Transverse colon (tissue), 4 donors: Measurements from ENCODE around the gene NID2. TPM values are rescaled to one million over a fixed set of nuclear protein-coding genes. Genes with fewer than 3 reads are reported as not detected.

Source experiments
- DNase-seq: peaks from one replicate; pipeline ENCODE4 v3.0.0-alpha.2; 2019
- H3K27ac ChIP-seq, 4 donors: fragments of 200-600 bp; sonication (generic); 2 replicates each; pipeline ENCODE4 v1.5.1; 2016 to 2018; ENCODE audit warnings: inconsistent platforms in 4 of 4
- H3K27me3 ChIP-seq: fragments of 200-600 bp; sonication (generic); 2 replicates; pipeline ENCODE4 v1.5.1; 2017; ENCODE audit warnings: inconsistent platforms
- H3K36me3 ChIP-seq, 4 donors: fragments of 200-600 bp; sonication (generic); 2 replicates each; pipeline ENCODE4 v1.5.1; 2017 to 2019; ENCODE audit warnings: inconsistent platforms in 4 of 4
- H3K4me1 ChIP-seq, 4 donors: fragments of 200-600 bp; sonication (generic); 2 replicates each; pipeline ENCODE4 v1.5.1; 2017 to 2020; ENCODE audit warnings: inconsistent platforms in 4 of 4
- H3K4me3 ChIP-seq, 4 donors: fragments of 200-600 bp; sonication (generic); 1 replicate in 1 of 4; 2 replicates in 3 of 4; pipeline versions ENCODE4 v1.5.1 to v1.6.1; 2017 to 2019; ENCODE audit warnings: inconsistent platforms in 4 of 4
- H3K9me3 ChIP-seq, 2 donors: fragments of 200-600 bp; sonication (generic); 2 replicates each; pipeline ENCODE4 v1.5.1; 2017 to 2019; ENCODE audit warnings: inconsistent platforms in 2 of 2
- EP300 ChIP-seq: sonication (generic); formaldehyde crosslinking; IDR thresholded peaks from one replicate; pipeline ENCODE4 v1.6.1; 2017; ENCODE audit warnings: antibody characterized with exemption, low read depth
- POLR2A ChIP-seq: fragments of 450-650 bp; IDR thresholded peaks from one replicate; pipeline ENCODE4 v1.6.1; 2016; ENCODE audit warnings: antibody characterized with exemption, mild to moderate bottlenecking, moderate library complexity
- POLR2AphosphoS5 ChIP-seq, 3 donors: sonication (generic); formaldehyde crosslinking; IDR thresholded peaks; one replicate each; pipeline ENCODE4 v1.6.1; 2016; ENCODE audit warnings: antibody characterized with exemption in 3 of 3
- WGBS, 2 donors: methylation state at CpG; one replicate each; pipeline ENCODE4 v1.1.5; 2018; ENCODE audit warnings: low coverage in 1 of 2; 5-methylcytosine and 5-hydroxymethylcytosine counted together
- in situ Hi-C, 4 donors: fragments of 200-750 bp; cut with MboI; loops; one replicate each; pipeline versions ENCODE4 v1.15.0 to v1.15.1; 2017; ENCODE audit warnings: low sequenced_read_pairs in 3 of 4, low pct_ligation_motif_present in 1 of 4, low pct_unique_long_range_greater_than_20kb in 1 of 4
- intact Hi-C: fragments of 100-400 bp; cut with DNase I; formaldehyde crosslinking; loops from one replicate; pipeline ENCODE4 v1.15.1; 2023; ENCODE audit warnings: low total_unique reads
- total RNA-seq, 4 donors: library from RNA; depleted of rRNA; stranded (reverse); fragments of >200 nt; gene quantifications; one replicate each; pipeline ENCODE4 v1.1.0, GENCODE V29; 2016
- TF ChIP-seq, protein P1 (sequence below), 5 experiments: fragments of 200-600 bp in 3 of 5; fragments of 450-650 bp in 2 of 5; sonication (generic) in 3 of 5; IDR thresholded peaks; 1 replicate in 2 of 5; 2 replicates in 3 of 5; pipeline ENCODE4 v1.5.1; 2016 to 2017; ENCODE audit warnings: antibody characterized with exemption in 5 of 5, inconsistent platforms in 3 of 5, mild to moderate bottlenecking in 2 of 5, moderate library complexity in 1 of 5

The NID2 gene
- total RNA-seq, 4 donors from 2014 or later, result 8.3 to 62.7 (median 27.4) TPM

DNA sequence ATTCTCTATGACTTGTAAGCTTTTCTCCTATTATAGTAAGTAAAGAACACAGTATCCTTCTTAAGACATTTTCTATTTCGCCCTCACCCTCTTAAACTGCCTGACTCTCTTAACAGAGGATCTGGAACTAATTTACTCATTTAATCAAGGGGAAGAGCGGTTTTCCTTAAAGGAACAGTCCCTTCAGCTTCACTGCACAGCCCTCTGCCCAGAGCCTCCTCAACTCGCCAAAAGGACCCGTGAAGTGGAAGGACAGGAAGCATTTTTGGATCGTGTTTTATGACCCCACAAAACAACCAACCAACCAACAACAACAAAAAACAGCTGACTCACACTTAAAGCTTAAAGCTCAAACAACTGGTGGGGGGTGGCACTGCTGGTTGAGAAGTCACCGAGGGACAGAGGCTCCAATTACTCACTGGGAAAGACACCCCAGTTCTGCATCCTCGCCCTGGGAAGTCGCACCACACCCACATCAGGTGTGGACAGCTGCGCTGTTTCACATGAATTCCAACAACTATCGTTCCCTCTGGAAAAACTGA, 35.7 kb downstream of the NID2 start:
- peak overlapping the region in 1 of 4 donors; percentile 11 for H3K27ac ChIP-seq
- 44 to 60% methylated on average over 6 to 10 of the region's 10 CpGs for WGBS, 2 donors

DNA sequence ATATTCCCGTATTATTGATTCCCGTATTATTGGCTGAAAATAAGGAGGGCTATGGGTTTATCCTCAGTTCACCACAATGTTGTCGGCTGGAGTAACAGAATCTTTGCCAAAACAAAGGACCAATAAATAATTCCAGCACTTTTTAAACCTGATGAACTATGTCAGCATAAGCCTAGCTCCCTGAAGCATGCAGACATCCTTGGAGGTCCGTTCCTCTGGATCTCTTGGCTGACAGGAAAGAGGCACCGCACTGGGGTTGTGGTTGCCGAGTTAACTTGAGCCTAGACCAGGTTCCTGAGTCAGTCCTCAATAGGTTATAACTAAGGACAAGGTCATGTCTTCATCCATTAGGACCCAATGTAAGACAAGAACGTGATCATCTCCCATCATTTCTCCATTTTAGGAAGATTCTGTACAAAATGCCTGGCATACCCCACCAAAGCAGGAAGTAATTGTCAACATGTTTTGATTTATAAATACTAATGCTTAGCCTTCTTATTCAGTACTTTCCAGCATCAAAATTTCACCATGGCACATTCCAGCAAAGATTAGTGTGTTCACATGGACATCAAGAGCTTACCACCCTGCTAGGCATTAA, 36.6 kb downstream of the NID2 start:
- intact Hi-C loops, result no loop called here
- WGBS, 2 donors, result 49 to 69% methylated on average over 4 to 7 of the region's 7 CpGs
- Histone ChIP-seq H3K36me3 (no peaks in the 10 kb centered on the region), H3K4me3 (no peak overlapping the region), H3K9me3 (no peaks in the 10 kb centered on the region), H3K27ac (peak overlapping the region in 3 of 4 donors; percentile 5 to 29 (median 7)), H3K4me1 (peaks cover 0 to 4% (median 1%) of the 10 kb centered on the region in 4 donors), H3K27me3 (no peaks in the 10 kb centered on the region)
- TF ChIP-seq EP300, result no peak
- TF ChIP-seq POLR2AphosphoS5 (IDR thresholded peaks at IDR 0.05), result no peak
- TF ChIP-seq, protein P1, sequence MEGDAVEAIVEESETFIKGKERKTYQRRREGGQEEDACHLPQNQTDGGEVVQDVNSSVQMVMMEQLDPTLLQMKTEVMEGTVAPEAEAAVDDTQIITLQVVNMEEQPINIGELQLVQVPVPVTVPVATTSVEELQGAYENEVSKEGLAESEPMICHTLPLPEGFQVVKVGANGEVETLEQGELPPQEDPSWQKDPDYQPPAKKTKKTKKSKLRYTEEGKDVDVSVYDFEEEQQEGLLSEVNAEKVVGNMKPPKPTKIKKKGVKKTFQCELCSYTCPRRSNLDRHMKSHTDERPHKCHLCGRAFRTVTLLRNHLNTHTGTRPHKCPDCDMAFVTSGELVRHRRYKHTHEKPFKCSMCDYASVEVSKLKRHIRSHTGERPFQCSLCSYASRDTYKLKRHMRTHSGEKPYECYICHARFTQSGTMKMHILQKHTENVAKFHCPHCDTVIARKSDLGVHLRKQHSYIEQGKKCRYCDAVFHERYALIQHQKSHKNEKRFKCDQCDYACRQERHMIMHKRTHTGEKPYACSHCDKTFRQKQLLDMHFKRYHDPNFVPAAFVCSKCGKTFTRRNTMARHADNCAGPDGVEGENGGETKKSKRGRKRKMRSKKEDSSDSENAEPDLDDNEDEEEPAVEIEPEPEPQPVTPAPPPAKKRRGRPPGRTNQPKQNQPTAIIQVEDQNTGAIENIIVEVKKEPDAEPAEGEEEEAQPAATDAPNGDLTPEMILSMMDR (IDR thresholded peaks at IDR 0.05), result no peak
- TF ChIP-seq POLR2A, result no peak
- DNase-seq, result no peak
- in situ Hi-C loops, result no loop called here

More for the DNA sequence above, 35.7 kb downstream of the NID2 start:
- DNase-seq, result no peak
- intact Hi-C loops (no loop called here), in situ Hi-C loops (no loop called here)
- H3K9me3 ChIP-seq, result no peaks in the 10 kb centered on the region
- no peak overlapping the region for H3K4me3 ChIP-seq
- TF ChIP-seq, protein P1 (IDR thresholded peaks at IDR 0.05), result no peak
- TF ChIP-seq EP300 (no peak), POLR2A (no peak), POLR2AphosphoS5 (IDR thresholded peaks at IDR 0.05) (no peak)
- no peaks in the 10 kb centered on the region for H3K27me3 ChIP-seq
- no peaks in the 10 kb centered on the region for H3K36me3 ChIP-seq
- peaks cover 0 to 4% (median 1%) of the 10 kb centered on the region in 4 donors for H3K4me1 ChIP-seq

DNA sequence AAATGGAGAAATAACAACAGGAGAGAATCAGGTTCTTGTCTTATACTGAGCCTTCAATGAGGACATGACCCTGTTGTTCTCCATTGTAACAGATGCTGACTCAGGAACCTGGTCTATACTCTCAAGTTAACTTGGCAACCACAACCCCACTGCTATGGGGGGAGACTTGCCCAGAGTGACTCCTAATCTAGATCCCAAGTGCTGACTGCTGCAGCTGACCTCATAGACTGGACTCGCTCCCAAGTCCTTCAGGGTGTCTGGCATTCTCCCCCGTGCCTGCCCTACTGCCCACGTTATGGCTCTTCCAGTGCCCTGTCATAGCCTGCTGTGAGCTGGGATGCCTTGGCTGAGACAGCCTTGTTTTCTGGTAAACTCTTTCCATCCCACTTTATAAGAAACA, 37.1 kb downstream of the NID2 start:
- intact Hi-C loops (no loop called here), in situ Hi-C loops (no loop called here)
- H3K27me3 ChIP-seq, result no peaks in the 10 kb centered on the region
- no peaks in the 10 kb centered on the region for H3K9me3 ChIP-seq
- TF ChIP-seq, protein P1 (IDR thresholded peaks at IDR 0.05), result no peak
- TF ChIP-seq POLR2AphosphoS5 (IDR thresholded peaks at IDR 0.05), result peak in 1 of 3 donors; percentile 11
- peaks cover 0 to 4% (median 1%) of the 10 kb centered on the region in 4 donors for H3K4me1 ChIP-seq
- WGBS, 2 donors, result 67 to 80% methylated on average over 3 of the region's 3 CpGs
- H3K27ac ChIP-seq, result peak overlapping the region in 3 of 4 donors; percentile 5 to 29 (median 7)
- no peaks in the 10 kb centered on the region for H3K36me3 ChIP-seq
- H3K4me3 ChIP-seq, result no peak overlapping the region
- DNase-seq, result no peak

DNA sequence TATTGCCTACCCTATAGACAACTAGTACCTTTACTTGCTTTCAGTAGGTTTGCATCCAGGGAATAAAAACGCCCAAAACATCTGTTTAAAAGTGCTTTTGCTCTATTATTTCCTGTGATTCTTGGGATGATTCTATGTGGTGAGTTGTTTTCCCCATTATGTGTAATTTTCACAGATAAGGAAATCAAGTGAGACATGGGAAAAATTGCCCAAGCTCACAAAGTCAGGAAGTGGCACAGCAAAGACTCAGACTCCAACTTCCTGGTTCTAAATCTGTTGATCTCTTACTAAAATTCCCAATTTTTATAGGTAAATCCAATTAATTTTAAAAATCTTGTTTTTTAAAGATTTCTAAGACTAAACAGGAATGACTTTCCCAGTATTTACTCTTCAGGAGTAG, 39.0 kb downstream of the NID2 start:
- in situ Hi-C loops, result no loop called here
- TF ChIP-seq POLR2A, result no peak
- TF ChIP-seq, protein P1 (IDR thresholded peaks at IDR 0.05), result no peak
- no peak for TF ChIP-seq EP300
- no peak for TF ChIP-seq POLR2AphosphoS5 (IDR thresholded peaks at IDR 0.05)
- H3K36me3 ChIP-seq, result no peaks in the 10 kb centered on the region
- H3K4me3 ChIP-seq, result no peak overlapping the region
- DNase-seq, result no peak
- intact Hi-C loops, result no loop called here
- no peaks in the 10 kb centered on the region for H3K9me3 ChIP-seq
- peaks cover 0 to 4% (median 1%) of the 10 kb centered on the region in 4 donors for H3K4me1 ChIP-seq
- no peak overlapping the region for H3K27ac ChIP-seq
- H3K27me3 ChIP-seq, result no peaks in the 10 kb centered on the region
- WGBS, 2 donors, result 67 to 72% methylated on average over 1 of the region's 1 CpG
